ENCODE measurements around the gene CD300LF. TPM values are rescaled to one million over a fixed set of nuclear protein-coding genes. Genes with fewer than 3 reads are reported as not detected.

CD300LF gene
- total RNA-seq, 1 experiment from 2014 or later = not detected

DNA sequence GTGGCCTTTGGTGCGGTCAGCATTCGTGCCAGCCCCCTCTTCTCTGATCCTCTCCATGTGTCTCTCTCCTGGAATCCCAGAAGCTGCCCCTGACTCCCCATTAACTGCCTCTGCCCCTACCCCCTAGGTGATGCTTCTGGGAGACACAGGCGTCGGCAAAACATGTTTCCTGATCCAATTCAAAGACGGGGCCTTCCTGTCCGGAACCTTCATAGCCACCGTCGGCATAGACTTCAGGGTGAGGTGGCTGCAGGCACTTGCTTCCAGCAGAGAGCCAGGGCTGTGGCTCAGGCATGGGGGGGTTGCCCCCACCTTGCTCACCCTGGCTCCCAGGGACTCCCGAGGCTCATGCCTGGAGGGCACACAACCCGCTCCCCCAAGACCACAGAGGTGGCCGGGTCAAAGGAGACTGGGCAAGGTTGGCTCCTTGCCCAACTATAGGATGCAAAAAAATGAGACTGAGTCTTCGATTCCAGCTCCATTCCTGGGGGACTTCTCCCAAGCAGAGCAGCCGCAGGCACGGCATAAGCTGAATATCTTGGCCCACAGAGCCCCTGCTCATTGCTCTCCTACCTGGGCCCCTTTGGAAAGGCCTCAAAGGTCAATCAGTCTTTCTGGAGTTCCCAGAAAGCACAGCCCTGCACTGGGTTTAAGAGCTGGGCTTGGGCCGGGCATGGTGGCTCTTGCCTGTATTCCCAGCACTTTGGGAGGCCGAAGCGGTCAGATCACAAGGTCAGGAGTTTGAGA lies 28.1 kb upstream of the CD300LF start:
- Histone ChIP-seq H3K27me3 (ENCODE audit: insufficient read depth, low read length) (no peaks in the 10 kb centered on the region), H4K5ac (ENCODE audit: insufficient read length, low read depth, low read length) (no peak overlapping the region), H3K27ac (ENCODE audit: insufficient read length, low read depth, low read length) (no peak overlapping the region), H4K91ac (ENCODE audit: insufficient read length, low read depth, low read length) (no peak overlapping the region), H2AFZ (ENCODE audit: low read length) (no peak overlapping the region), H4K8ac (replicated peaks; ENCODE audit: insufficient read length, low read depth, low read length) (no peak overlapping the region), H2BK120ac (ENCODE audit: low read depth, low read length, poor library complexity, severe bottlenecking) (no peak overlapping the region), H3K4me1 (ENCODE audit: insufficient read depth, low read length) (peaks cover 6% of the 10 kb centered on the region; the same call in 1 of the 2 replicates), H2BK12ac (ENCODE audit: insufficient read length, low read depth, low read length) (no peak overlapping the region), H3K9ac (ENCODE audit: extremely low read depth, insufficient read length, low read length) (no peak overlapping the region), H3K9me3 (ENCODE audit: control insufficient read depth, low read depth, low read length) (no peaks in the 10 kb centered on the region), H3T11ph (ENCODE audit: low read length) (no peak overlapping the region), H2BK5ac (ENCODE audit: insufficient read length, low read length) (no peak overlapping the region), H3K4me2 (ENCODE audit: insufficient read depth, insufficient read length, low read length) (no peak overlapping the region), H3K23me2 (ENCODE audit: insufficient read length, low read depth, low read length, poor library complexity, severe bottlenecking) (peaks cover 9% of the 10 kb centered on the region), H4K20me1 (ENCODE audit: control insufficient read depth, insufficient read depth, insufficient read length) (no peaks in the 10 kb centered on the region), H3K79me2 (ENCODE audit: insufficient read depth, low read length) (no peaks in the 10 kb centered on the region), H3K79me1 (ENCODE audit: insufficient read depth, low read depth, low read length, poor library complexity, severe bottlenecking) (no peaks in the 10 kb centered on the region), H2BK20ac (ENCODE audit: low read depth, low read length, poor library complexity, severe bottlenecking) (no peak overlapping the region), H3K23ac (ENCODE audit: insufficient read length, low read depth, low read length) (no peak overlapping the region), H2BK15ac (ENCODE audit: low read depth, low read length) (no peak overlapping the region), H3K4ac (ENCODE audit: low read depth, low read length) (no peak overlapping the region), H3K56ac (ENCODE audit: insufficient read length, low read depth, low read length) (no peak overlapping the region), H3K14ac (ENCODE audit: insufficient read depth, low read length) (no peak overlapping the region), H2AK5ac (ENCODE audit: insufficient read length, low read length) (no peak overlapping the region), H3K18ac (ENCODE audit: insufficient read length, low read depth, low read length) (no peak overlapping the region)
- no peak overlapping the region for H3K4me3 Mint-ChIP-seq
- no CpG with 5 or more reads among the region's 17 CpGs for WGBS (ENCODE audit: extremely low coverage, insufficient read length, low lambda C conversion rate)
- TF ChIP-seq, protein P1, sequence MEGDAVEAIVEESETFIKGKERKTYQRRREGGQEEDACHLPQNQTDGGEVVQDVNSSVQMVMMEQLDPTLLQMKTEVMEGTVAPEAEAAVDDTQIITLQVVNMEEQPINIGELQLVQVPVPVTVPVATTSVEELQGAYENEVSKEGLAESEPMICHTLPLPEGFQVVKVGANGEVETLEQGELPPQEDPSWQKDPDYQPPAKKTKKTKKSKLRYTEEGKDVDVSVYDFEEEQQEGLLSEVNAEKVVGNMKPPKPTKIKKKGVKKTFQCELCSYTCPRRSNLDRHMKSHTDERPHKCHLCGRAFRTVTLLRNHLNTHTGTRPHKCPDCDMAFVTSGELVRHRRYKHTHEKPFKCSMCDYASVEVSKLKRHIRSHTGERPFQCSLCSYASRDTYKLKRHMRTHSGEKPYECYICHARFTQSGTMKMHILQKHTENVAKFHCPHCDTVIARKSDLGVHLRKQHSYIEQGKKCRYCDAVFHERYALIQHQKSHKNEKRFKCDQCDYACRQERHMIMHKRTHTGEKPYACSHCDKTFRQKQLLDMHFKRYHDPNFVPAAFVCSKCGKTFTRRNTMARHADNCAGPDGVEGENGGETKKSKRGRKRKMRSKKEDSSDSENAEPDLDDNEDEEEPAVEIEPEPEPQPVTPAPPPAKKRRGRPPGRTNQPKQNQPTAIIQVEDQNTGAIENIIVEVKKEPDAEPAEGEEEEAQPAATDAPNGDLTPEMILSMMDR (conservative IDR thresholded peaks at IDR 0.05) = no peak
- H3K9me3 Mint-ChIP-seq = no peaks in the 10 kb centered on the region; a peak in 1 of 5 replicates
- no peak overlapping the region for H3K27ac Mint-ChIP-seq
- no peak for DNase-seq
- no peaks in the 10 kb centered on the region; a peak in 1 of 7 replicates for H3K36me3 Mint-ChIP-seq (ENCODE audit: insufficient read depth in 1 of 3, low read depth in 3 of 3)
- H3K27me3 Mint-ChIP-seq (ENCODE audit: low read depth) = peaks cover 30% of the 10 kb centered on the region
- H3K4me1 Mint-ChIP-seq = peaks cover 26 to 27% of the 10 kb centered on the region in 2 experiments
